ENCODE measurements around the gene SLC4A5.

SLC4A5 gene

DNA sequence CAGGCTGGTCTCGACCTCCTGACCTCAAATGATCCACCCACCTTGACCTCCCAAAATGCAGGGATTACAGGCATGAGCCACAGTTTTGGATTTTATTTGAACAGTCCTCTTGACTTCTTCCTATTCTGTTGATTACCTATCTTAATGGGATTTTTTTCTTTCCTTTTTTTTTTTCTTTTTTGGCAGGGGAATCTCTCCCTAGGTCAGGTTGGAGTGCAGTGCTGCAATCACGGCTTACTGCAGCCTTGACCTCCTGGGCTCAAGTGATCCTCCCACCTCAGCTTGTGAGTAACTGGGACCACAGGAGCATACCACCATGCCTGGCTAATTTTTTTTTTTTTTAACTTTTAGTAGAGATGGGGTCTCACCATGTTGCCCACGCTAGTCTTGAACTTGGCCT lies 142.0 kb downstream of the SLC4A5 start:
- no peaks in the 10 kb centered on the region for H3K27me3 ChIP-seq (ENCODE audit: control insufficient read depth, low read length)
- H3K9me2 ChIP-seq (replicated peaks; ENCODE audit: control insufficient read depth, low read length): no peaks in the 10 kb centered on the region
- H3K36me3 ChIP-seq (ENCODE audit: control insufficient read depth, low read length): peaks cover 74% of the 10 kb centered on the region
- peak overlapping the region; percentile 92 for H3K4me3 ChIP-seq (ENCODE audit: low read length)
- H4K20me1 ChIP-seq (ENCODE audit: control insufficient read depth, insufficient read depth, low read depth, low read length): peaks cover 50% of the 10 kb centered on the region
- peaks cover 85% of the 10 kb centered on the region for H3K79me2 ChIP-seq (ENCODE audit: control insufficient read depth, low read length)
- TF ChIP-seq, protein P1, sequence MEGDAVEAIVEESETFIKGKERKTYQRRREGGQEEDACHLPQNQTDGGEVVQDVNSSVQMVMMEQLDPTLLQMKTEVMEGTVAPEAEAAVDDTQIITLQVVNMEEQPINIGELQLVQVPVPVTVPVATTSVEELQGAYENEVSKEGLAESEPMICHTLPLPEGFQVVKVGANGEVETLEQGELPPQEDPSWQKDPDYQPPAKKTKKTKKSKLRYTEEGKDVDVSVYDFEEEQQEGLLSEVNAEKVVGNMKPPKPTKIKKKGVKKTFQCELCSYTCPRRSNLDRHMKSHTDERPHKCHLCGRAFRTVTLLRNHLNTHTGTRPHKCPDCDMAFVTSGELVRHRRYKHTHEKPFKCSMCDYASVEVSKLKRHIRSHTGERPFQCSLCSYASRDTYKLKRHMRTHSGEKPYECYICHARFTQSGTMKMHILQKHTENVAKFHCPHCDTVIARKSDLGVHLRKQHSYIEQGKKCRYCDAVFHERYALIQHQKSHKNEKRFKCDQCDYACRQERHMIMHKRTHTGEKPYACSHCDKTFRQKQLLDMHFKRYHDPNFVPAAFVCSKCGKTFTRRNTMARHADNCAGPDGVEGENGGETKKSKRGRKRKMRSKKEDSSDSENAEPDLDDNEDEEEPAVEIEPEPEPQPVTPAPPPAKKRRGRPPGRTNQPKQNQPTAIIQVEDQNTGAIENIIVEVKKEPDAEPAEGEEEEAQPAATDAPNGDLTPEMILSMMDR (IDR thresholded peaks at IDR 0.05; ENCODE audit: low read depth, low read length, poor library complexity, severe bottlenecking): no peak
- TF ChIP-seq EZH2phosphoT487 (IDR thresholded peaks at IDR 0.05; ENCODE audit: borderline replicate concordance, low read length): no peak
- H3K9me3 ChIP-seq (ENCODE audit: control insufficient read depth, insufficient read depth, low read length): no peaks in the 10 kb centered on the region
- H3K4me2 ChIP-seq (ENCODE audit: low read length): peak overlapping the region; percentile 95
- H3K27ac ChIP-seq (ENCODE audit: low read depth, low read length): no peak overlapping the region
- H3F3A ChIP-seq (ENCODE audit: control insufficient read depth, insufficient read depth): peaks cover 6% of the 10 kb centered on the region
- H3K4me1 ChIP-seq (ENCODE audit: control insufficient read depth, low read length): peaks cover 58% of the 10 kb centered on the region

DNA sequence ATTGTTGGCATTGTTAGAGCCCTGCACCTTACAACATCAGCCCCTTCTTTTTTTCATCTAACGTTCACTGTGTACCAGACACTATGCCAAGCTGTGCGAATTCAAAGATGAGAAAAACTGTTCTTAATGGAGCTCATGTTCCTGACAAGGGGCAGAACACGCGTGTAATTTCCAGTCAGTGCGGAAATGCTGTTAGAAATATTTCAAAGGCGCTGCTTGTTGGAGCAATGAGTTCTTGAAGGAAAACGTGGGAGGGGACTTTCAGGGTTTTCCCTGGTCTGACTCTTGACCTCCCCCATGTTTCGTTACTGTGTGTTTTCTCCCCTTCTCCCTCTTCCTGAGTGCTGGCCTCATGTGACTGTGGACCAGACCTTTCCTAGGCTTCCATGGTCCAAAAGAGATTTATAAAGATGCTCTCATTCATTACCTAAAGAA lies 143.3 kb downstream of the SLC4A5 start:
- Histone ChIP-seq H3K4me3 (ENCODE audit: low read length) (peak overlapping the region; percentile 92), H3K9me3 (ENCODE audit: control insufficient read depth, insufficient read depth, low read length) (no peaks in the 10 kb centered on the region), H3K9me2 (replicated peaks; ENCODE audit: control insufficient read depth, low read length) (no peaks in the 10 kb centered on the region), H3F3A (ENCODE audit: control insufficient read depth, insufficient read depth) (peaks cover 6% of the 10 kb centered on the region), H3K36me3 (ENCODE audit: control insufficient read depth, low read length) (peaks cover 61% of the 10 kb centered on the region), H3K27me3 (ENCODE audit: control insufficient read depth, low read length) (no peaks in the 10 kb centered on the region), H3K4me2 (ENCODE audit: low read length) (peak overlapping the region; percentile 95), H3K27ac (ENCODE audit: low read depth, low read length) (peak overlapping the region; percentile 81; the same call in 1 of the 2 replicates), H3K4me1 (ENCODE audit: control insufficient read depth, low read length) (peaks cover 49% of the 10 kb centered on the region), H4K20me1 (ENCODE audit: control insufficient read depth, insufficient read depth, low read depth, low read length) (peaks cover 42% of the 10 kb centered on the region), H3K79me2 (ENCODE audit: control insufficient read depth, low read length) (peaks cover 72% of the 10 kb centered on the region)
- no peak for TF ChIP-seq EZH2phosphoT487 (IDR thresholded peaks at IDR 0.05; ENCODE audit: borderline replicate concordance, low read length)

DNA sequence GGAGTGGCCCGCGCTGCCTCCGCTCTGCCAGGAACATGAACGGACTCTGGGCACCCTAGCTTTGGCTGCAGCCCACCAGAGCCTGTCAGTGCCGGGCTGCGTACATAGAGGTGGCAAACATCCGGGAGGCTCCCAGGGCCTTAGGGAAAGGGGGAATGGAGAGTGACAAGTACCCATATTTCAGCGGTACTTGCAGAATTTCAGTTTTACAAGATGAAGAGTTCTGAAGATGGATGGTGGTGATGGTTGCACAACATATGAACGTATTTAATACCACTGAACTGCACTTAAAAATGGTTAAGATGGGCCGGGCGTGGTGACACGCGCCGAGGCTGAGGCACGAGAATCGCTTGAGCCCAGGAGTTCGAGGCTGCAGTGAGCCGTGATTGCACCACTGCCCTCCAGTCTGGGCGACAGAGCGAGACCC lies 143.9 kb downstream of the SLC4A5 start:
- H3F3A ChIP-seq (ENCODE audit: control insufficient read depth, insufficient read depth): peaks cover 6% of the 10 kb centered on the region
- TF ChIP-seq EZH2phosphoT487 (IDR thresholded peaks at IDR 0.05; ENCODE audit: borderline replicate concordance, low read length): no peak
- TF ChIP-seq, protein P1 (IDR thresholded peaks at IDR 0.05; ENCODE audit: low read depth, low read length, poor library complexity, severe bottlenecking): no peak
- H3K4me2 ChIP-seq (ENCODE audit: low read length): peak overlapping the region; percentile 95
- no peaks in the 10 kb centered on the region for H3K9me2 ChIP-seq (replicated peaks; ENCODE audit: control insufficient read depth, low read length)
- peaks cover 36% of the 10 kb centered on the region for H4K20me1 ChIP-seq (ENCODE audit: control insufficient read depth, insufficient read depth, low read depth, low read length)
- peak overlapping the region; percentile 92 for H3K4me3 ChIP-seq (ENCODE audit: low read length)
- no peaks in the 10 kb centered on the region for H3K27me3 ChIP-seq (ENCODE audit: control insufficient read depth, low read length)
- no peaks in the 10 kb centered on the region for H3K9me3 ChIP-seq (ENCODE audit: control insufficient read depth, insufficient read depth, low read length)
- peaks cover 66% of the 10 kb centered on the region for H3K79me2 ChIP-seq (ENCODE audit: control insufficient read depth, low read length)
- H3K4me1 ChIP-seq (ENCODE audit: control insufficient read depth, low read length): peaks cover 43% of the 10 kb centered on the region
- H3K27ac ChIP-seq (ENCODE audit: low read depth, low read length): peak overlapping the region; percentile 81
- H3K36me3 ChIP-seq (ENCODE audit: control insufficient read depth, low read length): peaks cover 55% of the 10 kb centered on the region

- Histone ChIP-seq H3K4me3 (ENCODE audit: low read length) (peak within 1 kb of the TSS; percentile 92), H4K20me1 (ENCODE audit: control insufficient read depth, insufficient read depth, low read depth, low read length) (peaks cover 32% of the 10 kb centered on the region), H3K27me3 (ENCODE audit: control insufficient read depth, low read length) (no peaks in the 10 kb centered on the region), H3K9me2 (replicated peaks; ENCODE audit: control insufficient read depth, low read length) (no peaks in the 10 kb centered on the region), H3F3A (ENCODE audit: control insufficient read depth, insufficient read depth) (peaks cover 6% of the 10 kb centered on the region), H3K79me2 (ENCODE audit: control insufficient read depth, low read length) (peaks cover 60% of the 10 kb centered on the region), H3K4me2 (ENCODE audit: low read length) (peak within 1 kb of the TSS; percentile 95), H3K36me3 (ENCODE audit: control insufficient read depth, low read length) (peaks cover 49% of the 10 kb centered on the region), H3K27ac (ENCODE audit: low read depth, low read length) (peak within 1 kb of the TSS; percentile 81), H3K4me1 (ENCODE audit: control insufficient read depth, low read length) (peaks cover 41% of the 10 kb centered on the region), H3K9me3 (ENCODE audit: control insufficient read depth, insufficient read depth, low read length) (no peaks in the 10 kb centered on the region)
- TF ChIP-seq, protein P1 (IDR thresholded peaks at IDR 0.05; ENCODE audit: low read depth, low read length, poor library complexity, severe bottlenecking): peak; percentile 75
- TF ChIP-seq EZH2phosphoT487 (IDR thresholded peaks at IDR 0.05; ENCODE audit: borderline replicate concordance, low read length): no peak
Observed at GRCh38 chr2:74198461-74199274, 144.5 kb downstream of the SLC4A5 start, which contains the start of gene MTHFD2. Gene MTHFD2, plus strand, starts transcription at chr2:74198615. Its CDS starts 27 bp downstream, at chr2:74198642.

Data from DOHH2 (cell line).